Measurements from ENCODE around the gene TUB.

TUB gene

DNA sequence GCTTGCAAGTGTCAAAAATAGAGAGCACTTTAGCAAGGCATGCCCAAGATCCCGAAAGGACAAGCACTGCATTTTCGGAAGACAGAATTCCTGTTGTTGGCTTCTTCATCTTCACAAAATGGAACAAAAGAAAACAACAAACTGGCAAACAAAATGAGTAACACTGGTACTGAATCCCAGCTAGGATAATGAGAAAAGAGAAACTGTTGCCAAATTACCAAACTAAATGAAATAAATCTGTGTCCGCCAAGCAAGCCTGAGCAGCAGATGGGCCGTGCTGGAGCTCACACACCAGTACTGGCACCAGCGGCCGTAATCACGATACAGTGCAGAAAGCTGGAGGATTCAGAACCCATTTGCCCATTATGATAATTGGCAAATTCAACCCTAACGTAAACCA lies 30.6 kb downstream of the TUB start:
- no peak for DNase-seq

DNA sequence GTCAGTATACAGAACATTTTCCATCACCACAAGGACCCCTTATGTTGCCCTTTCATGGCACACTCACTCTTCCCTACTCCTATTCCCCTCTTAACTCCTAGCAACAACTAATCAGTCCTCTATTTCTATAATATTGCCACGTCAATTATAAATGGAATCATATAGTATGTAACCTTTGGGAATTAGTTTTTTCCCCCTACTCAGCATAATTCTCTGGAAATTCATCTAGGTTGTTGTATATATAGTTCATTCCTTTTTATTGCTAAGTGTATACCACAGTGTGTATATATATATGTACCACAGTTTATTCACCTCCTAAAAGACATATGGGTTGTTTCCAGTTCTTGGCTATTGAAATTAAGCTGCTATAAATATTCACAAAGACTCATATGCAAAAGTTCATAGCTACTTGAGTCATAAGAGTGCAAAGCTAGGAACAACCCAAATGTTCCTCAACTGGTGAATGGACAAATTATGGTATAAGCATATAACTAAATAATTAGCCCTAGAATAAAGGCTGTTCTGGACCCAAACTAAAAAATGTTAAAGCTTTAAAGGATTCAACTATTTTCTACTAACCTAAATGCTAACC lies 41.3 kb downstream of the TUB start:
- DNase-seq, result no peak

DNA sequence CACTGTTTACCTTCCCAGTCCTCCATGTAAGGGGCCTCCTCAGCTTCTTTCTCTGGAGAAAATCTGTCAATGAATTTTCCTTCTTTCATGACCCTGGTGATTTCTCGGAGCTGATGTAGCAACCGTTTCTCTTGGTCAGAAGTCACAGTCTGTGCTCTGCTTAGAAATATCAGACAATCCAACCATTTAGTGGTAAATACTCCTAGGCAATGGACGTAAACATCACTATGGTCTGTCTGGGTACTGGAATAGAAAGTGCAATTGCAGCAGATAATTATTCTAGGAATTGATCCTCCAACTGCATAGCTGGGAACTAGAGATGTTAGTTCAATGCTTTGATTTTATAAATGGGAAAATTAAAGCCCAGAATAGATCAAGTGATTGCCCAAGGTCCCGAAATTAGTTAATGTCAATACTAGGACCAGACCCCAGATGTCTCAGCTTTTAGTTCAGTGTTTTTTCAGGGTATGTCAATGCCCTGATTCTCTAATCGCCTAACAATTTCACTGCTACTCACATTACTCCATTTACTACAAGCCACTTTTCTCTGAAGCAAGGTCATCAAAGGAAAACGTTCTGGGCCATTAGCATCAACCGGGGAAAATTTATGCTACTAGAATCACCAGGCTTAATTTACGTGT lies 45.8 kb downstream of the TUB start:
- DNase-seq, result no peak

DNA sequence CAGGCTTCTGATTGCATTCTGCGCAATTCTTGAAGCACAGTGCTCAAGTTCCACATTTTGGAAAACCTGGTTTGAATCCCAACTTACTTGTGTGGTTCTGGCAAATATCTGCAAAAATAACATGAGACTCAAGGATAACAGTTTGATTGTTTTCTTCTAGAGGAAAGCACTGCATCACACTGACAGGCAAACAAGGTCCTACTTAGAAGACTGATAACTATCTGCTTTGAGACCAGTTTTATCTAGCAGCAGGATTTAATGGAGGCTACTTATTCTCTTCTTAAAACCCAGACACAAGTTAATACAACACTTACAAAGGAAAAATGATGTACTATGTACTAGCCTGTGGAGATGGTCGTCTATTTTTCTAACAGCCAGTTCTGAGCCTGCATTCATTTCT lies 46.4 kb downstream of the TUB start:
- DNase-seq, result no peak

DNA sequence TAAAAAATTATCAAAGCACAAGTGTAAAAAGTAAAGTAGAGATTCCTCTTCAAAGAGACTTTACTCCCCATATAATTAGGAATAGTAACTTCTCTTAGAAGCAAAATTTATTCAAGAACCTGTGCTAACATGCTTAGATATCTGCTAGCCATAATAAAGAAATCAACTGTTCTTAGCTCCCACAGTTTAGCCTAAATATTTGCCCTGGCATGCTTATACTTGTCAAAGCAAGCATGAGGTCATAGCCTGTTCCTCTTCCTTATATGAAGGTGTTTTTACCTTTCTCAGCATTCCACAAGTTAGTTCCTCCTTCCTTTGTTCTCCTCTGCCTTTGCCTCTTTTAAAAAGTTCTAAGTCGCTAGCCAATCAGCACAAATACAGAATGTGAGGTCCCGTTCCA lies 57.5 kb downstream of the TUB start:
- no peak for DNase-seq

DNA sequence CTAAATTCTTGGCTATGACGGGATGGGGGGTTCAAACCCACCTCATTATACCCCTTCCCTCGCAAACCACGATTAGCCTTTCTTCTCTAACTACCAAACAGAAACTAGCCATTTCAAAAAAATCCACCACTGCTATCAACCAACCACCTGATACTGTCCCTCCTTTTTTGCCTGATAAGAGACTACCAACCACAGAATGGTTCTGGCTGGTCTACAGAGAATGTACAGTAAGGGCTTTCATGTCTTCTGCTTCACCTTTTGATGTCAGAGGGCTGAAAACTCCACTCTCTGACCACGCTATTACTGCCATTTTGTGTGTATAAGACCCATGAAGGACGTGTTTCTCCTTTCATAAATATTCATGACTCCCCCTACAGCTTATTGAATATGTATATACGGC lies 68.7 kb downstream of the TUB start:
- no peak for DNase-seq
